Astrocyte (in vitro differentiated cells and primary cell): Measurements from ENCODE around the gene CA7. TPM values are rescaled to one million over a fixed set of nuclear protein-coding genes. Genes with fewer than 3 reads are reported as not detected.
"Not testable (repeated sequence)": the region's sequence is repeated elsewhere in the genome, so short reads cannot be mapped to it uniquely, and the experiment has no call there.

Experiments used
- DNase-seq: peaks from one replicate; pipeline ENCODE4 v3.0.0-alpha.2; 2010; ENCODE audit warnings: low read depth
- FAIRE-seq: peaks from 2 replicates; lab custom pipeline; 2011; peaks lifted over from hg19 to GRCh38; lab: Jason Lieb, UNC
- H2AFZ ChIP-seq: 2 replicates; pipeline ENCODE4 v1.6.0; 2012; ENCODE audit warnings: low read depth, low read length, inconsistent platforms
- H3K27ac ChIP-seq: 2 replicates; pipeline ENCODE4 v1.5.1; 2011; ENCODE audit warnings: low read depth, low read length, inconsistent platforms
- H3K27me3 ChIP-seq: 2 replicates; pipeline ENCODE4 v1.6.0; 2011; ENCODE audit warnings: low read length, inconsistent platforms; ENCODE audit not compliant: insufficient read depth
- H3K36me3 ChIP-seq: 2 replicates; pipeline ENCODE4 v1.5.1; 2011; ENCODE audit warnings: low read length, inconsistent platforms; ENCODE audit not compliant: insufficient read depth
- H3K4me1 ChIP-seq: 2 replicates; pipeline ENCODE4 v1.5.1; 2011; ENCODE audit warnings: low read length, inconsistent platforms; ENCODE audit not compliant: insufficient read depth
- H3K4me2 ChIP-seq: 2 replicates; pipeline ENCODE4 v1.6.0; 2012; ENCODE audit warnings: low read length, inconsistent platforms
- H3K4me3 ChIP-seq: 2 replicates; pipeline ENCODE4 v1.5.1; 2011; ENCODE audit warnings: low read depth, mild to moderate bottlenecking, low read length, inconsistent platforms; ENCODE audit not compliant: insufficient read depth
- H3K79me2 ChIP-seq: 2 replicates; pipeline ENCODE4 v1.6.0; 2012; ENCODE audit warnings: mild to moderate bottlenecking, low read length, inconsistent platforms; ENCODE audit not compliant: insufficient read depth
- H3K9ac ChIP-seq: 2 replicates; pipeline ENCODE4 v1.6.0; 2012; ENCODE audit warnings: mild to moderate bottlenecking, low read length, inconsistent platforms
- H3K9me3 ChIP-seq: 2 replicates; pipeline ENCODE4 v1.5.1; 2012; ENCODE audit warnings: low read depth, mild to moderate bottlenecking, low read length, inconsistent platforms; ENCODE audit not compliant: insufficient read depth
- H4K20me1 ChIP-seq: 2 replicates; pipeline ENCODE4 v1.6.0; 2012; ENCODE audit warnings: low read length, inconsistent platforms; ENCODE audit not compliant: insufficient read depth
- H3K27ac Mint-ChIP-seq: one replicate; pipeline ENCODE4 v1.8.0; 2021; ENCODE audit warnings: mild to moderate bottlenecking, mixed read lengths; ENCODE audit not compliant: unreplicated experiment
- H3K27me3 Mint-ChIP-seq: one replicate; pipeline ENCODE4 v1.8.0; 2021; ENCODE audit warnings: low read depth, mixed read lengths; ENCODE audit not compliant: unreplicated experiment
- H3K36me3 Mint-ChIP-seq: one replicate; pipeline ENCODE4 v1.8.0; 2021; ENCODE audit warnings: low read depth, mixed read lengths; ENCODE audit not compliant: unreplicated experiment
- H3K4me1 Mint-ChIP-seq: one replicate; pipeline ENCODE4 v1.8.0; 2021; ENCODE audit warnings: low read depth, mixed read lengths; ENCODE audit not compliant: unreplicated experiment
- H3K4me3 Mint-ChIP-seq: one replicate; pipeline ENCODE4 v1.8.0; 2021; ENCODE audit warnings: mild to moderate bottlenecking, moderate library complexity, mixed read lengths; ENCODE audit not compliant: unreplicated experiment
- H3K9me3 Mint-ChIP-seq: one replicate; pipeline ENCODE4 v1.8.0; 2021; ENCODE audit warnings: mild to moderate bottlenecking, mixed read lengths; ENCODE audit not compliant: unreplicated experiment
- EZH2 ChIP-seq: IDR thresholded peaks from 2 replicates; pipeline ENCODE4 v1.6.1; 2012; ENCODE audit warnings: mild to moderate bottlenecking, low read length, inconsistent platforms; ENCODE audit not compliant: insufficient read depth
- total RNA-seq: library from RNA; stranded (reverse); gene quantifications from 2 replicates; pipeline ENCODE4 v1.2.1, GENCODE V29; 2021
- TF ChIP-seq, protein P1 (sequence below): IDR thresholded peaks from 2 replicates; pipeline ENCODE4 v1.5.1; 2011; ENCODE audit warnings: low read depth, mild to moderate bottlenecking, inconsistent platforms, low read length, moderate library complexity; ENCODE audit not compliant: insufficient read depth

Gene CA7
- total RNA-seq, 1 donor from 2014 or later: not detected

DNA sequence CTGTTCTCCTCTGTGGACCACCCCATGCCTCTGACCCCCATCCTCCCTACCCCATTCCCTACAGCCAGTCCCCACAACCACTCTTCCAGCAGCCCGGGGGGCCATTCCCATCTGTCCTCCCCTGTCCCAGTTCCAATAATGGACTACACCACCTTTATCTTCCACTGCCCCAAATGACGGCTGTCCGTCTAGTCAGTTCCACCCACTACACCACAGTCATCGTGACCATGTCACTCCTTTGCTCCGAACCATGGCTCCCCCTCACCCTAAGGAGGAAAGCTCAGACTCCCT, 51.4 kb downstream of the CA7 start:
- TF ChIP-seq, protein P1, sequence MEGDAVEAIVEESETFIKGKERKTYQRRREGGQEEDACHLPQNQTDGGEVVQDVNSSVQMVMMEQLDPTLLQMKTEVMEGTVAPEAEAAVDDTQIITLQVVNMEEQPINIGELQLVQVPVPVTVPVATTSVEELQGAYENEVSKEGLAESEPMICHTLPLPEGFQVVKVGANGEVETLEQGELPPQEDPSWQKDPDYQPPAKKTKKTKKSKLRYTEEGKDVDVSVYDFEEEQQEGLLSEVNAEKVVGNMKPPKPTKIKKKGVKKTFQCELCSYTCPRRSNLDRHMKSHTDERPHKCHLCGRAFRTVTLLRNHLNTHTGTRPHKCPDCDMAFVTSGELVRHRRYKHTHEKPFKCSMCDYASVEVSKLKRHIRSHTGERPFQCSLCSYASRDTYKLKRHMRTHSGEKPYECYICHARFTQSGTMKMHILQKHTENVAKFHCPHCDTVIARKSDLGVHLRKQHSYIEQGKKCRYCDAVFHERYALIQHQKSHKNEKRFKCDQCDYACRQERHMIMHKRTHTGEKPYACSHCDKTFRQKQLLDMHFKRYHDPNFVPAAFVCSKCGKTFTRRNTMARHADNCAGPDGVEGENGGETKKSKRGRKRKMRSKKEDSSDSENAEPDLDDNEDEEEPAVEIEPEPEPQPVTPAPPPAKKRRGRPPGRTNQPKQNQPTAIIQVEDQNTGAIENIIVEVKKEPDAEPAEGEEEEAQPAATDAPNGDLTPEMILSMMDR: no peak
- no peak for TF ChIP-seq EZH2
- Mint-ChIP-seq H3K9me3 (peaks cover 3% of the 10 kb centered on the region), H3K27ac (no peak overlapping the region), H3K27me3 (peaks cover 7% of the 10 kb centered on the region), H3K4me3 (no peak overlapping the region), H3K36me3 (peaks cover 1% of the 10 kb centered on the region), H3K4me1 (peaks cover 19% of the 10 kb centered on the region)
- Histone ChIP-seq H4K20me1 (peaks cover 1% of the 10 kb centered on the region), H2AFZ (no peak overlapping the region), H3K4me1 (peaks cover 12% of the 10 kb centered on the region), H3K27me3 (no peaks in the 10 kb centered on the region), H3K27ac (no peak overlapping the region), H3K9me3 (no peaks in the 10 kb centered on the region), H3K36me3 (no peaks in the 10 kb centered on the region), H3K4me3 (no peak overlapping the region), H3K4me2 (no peak overlapping the region), H3K79me2 (no peaks in the 10 kb centered on the region), H3K9ac (peak overlapping the region; percentile 4)
- DNase-seq (no peak), FAIRE-seq (no peak)

GRCh38 chr16:66895999-66896398, 51.8 kb downstream of the CA7 start:
- FAIRE-seq: no peak

GRCh38 chr16:66896682-66897081, 52.5 kb downstream of the CA7 start:
- not testable (repeated sequence) for DNase-seq, H3K4me3 Mint-ChIP-seq, H3K36me3 ChIP-seq, H3K27me3 ChIP-seq, H3K27me3 Mint-ChIP-seq, H3K9me3 Mint-ChIP-seq, H3K36me3 Mint-ChIP-seq, H3K27ac Mint-ChIP-seq, H3K9me3 ChIP-seq, H3K9ac ChIP-seq, H3K79me2 ChIP-seq, H3K4me2 ChIP-seq, H4K20me1 ChIP-seq, FAIRE-seq, H3K27ac ChIP-seq, H3K4me3 ChIP-seq, H2AFZ ChIP-seq
- peaks cover 24% of the 10 kb centered on the region for H3K4me1 Mint-ChIP-seq
- peaks cover 12% of the 10 kb centered on the region for H3K4me1 ChIP-seq

More at GRCh38 chr16:66895999-66896398, 51.8 kb downstream of the CA7 start:
- H3K4me3 ChIP-seq: no peak overlapping the region
- no peaks in the 10 kb centered on the region for H3K27me3 ChIP-seq
- no peak overlapping the region for H3K27ac Mint-ChIP-seq
- H3K79me2 ChIP-seq: no peaks in the 10 kb centered on the region
- H3K9ac ChIP-seq: no peak overlapping the region
- H3K4me1 Mint-ChIP-seq: peaks cover 22% of the 10 kb centered on the region
- H3K36me3 Mint-ChIP-seq: peaks cover 1% of the 10 kb centered on the region
- H3K36me3 ChIP-seq: no peaks in the 10 kb centered on the region
- DNase-seq: no peak
- no peaks in the 10 kb centered on the region for H3K9me3 ChIP-seq
- H3K27ac ChIP-seq: no peak overlapping the region
- no peak overlapping the region for H3K4me3 Mint-ChIP-seq
- H4K20me1 ChIP-seq: no peaks in the 10 kb centered on the region
- no peak overlapping the region for H3K4me2 ChIP-seq
- no peak overlapping the region for H2AFZ ChIP-seq
- TF ChIP-seq, protein P1: no peak
- no peak for TF ChIP-seq EZH2
- peaks cover 7% of the 10 kb centered on the region for H3K27me3 Mint-ChIP-seq
- H3K4me1 ChIP-seq: peaks cover 12% of the 10 kb centered on the region
- peaks cover 3% of the 10 kb centered on the region for H3K9me3 Mint-ChIP-seq
